PC-3 (cell line): Measurements from ENCODE around the gene SYNE1. TPM values are rescaled to one million over a fixed set of nuclear protein-coding genes. Genes with fewer than 3 reads are reported as not detected.

Source experiments
- ATAC-seq: fragments of 200-7000 bp; cut with Tn5 transposase; 2 replicates; pipeline ENCODE4 v1.9.1; 2020; ENCODE audit warnings: mild to moderate bottlenecking, moderate library complexity
- BruUV-seq: library from RNA; stranded (reverse); fragments of 400-500 nt; replicated peaks from 2 replicates; lab custom pipeline; 2021; lab: Mats Ljungman, UMichigan
- CTCF ChIA-PET: fragments of 300-600 bp; sonication (Branson Sonifier 250); formaldehyde crosslinking; loops from one replicate; lab custom pipeline; 2022; ENCODE audit warnings: antibody characterized with exemption; lab: Charles Lee
- POLR2A ChIA-PET: fragments of 300-600 bp; sonication (Branson Sonifier 250); formaldehyde crosslinking; loops from one replicate; lab custom pipeline; 2022; ENCODE audit warnings: antibody characterized with exemption; ENCODE audit not compliant: unreplicated experiment; lab: Charles Lee
- DNase-seq: peaks from one replicate; pipeline ENCODE4 v3.0.0-alpha.2; 2015
- H2AFZ ChIP-seq: fragments of 300-600 bp; sonication (generic); 2 replicates; pipeline ENCODE4 v1.6.0; 2016; ENCODE audit warnings: antibody characterized with exemption, low read length
- H3F3A ChIP-seq: fragments of 300-600 bp; sonication (generic); one replicate; pipeline ENCODE4 v1.6.0; 2017; ENCODE audit warnings: antibody characterized with exemption, low read length, control low read depth, mild to moderate bottlenecking; ENCODE audit not compliant: unreplicated experiment
- H3K27ac ChIP-seq: fragments of 300-600 bp; sonication (generic); 2 replicates; pipeline ENCODE4 v1.5.1; 2016; ENCODE audit warnings: mild to moderate bottlenecking, low read length
- H3K27me3 ChIP-seq: fragments of 300-600 bp; sonication (generic); 2 replicates; pipeline ENCODE4 v1.6.1; 2016; ENCODE audit warnings: low read length, mixed read lengths
- H3K36me3 ChIP-seq: fragments of 300-600 bp; sonication (generic); 2 replicates; pipeline ENCODE4 v1.6.1; 2016; ENCODE audit warnings: low read depth, mixed run types, low read length, mixed read lengths
- H3K4me1 ChIP-seq: fragments of 300-600 bp; sonication (generic); 2 replicates; pipeline ENCODE4 v1.5.1; 2016; ENCODE audit warnings: low read length; ENCODE audit not compliant: insufficient read depth
- H3K4me2 ChIP-seq: fragments of 300-600 bp; sonication (generic); 2 replicates; pipeline ENCODE4 v1.6.0; 2016; ENCODE audit warnings: low read length
- H3K4me3 ChIP-seq: fragments of 300-600 bp; sonication (generic); 2 replicates; pipeline ENCODE4 v1.5.1; 2016; ENCODE audit warnings: mild to moderate bottlenecking, low read length, mixed read lengths
- H3K79me2 ChIP-seq: fragments of 300-600 bp; sonication (generic); 2 replicates; pipeline ENCODE4 v1.6.1; 2017; ENCODE audit warnings: low read length, mixed read lengths
- H3K9ac ChIP-seq: fragments of 300-600 bp; sonication (generic); 2 replicates; pipeline ENCODE4 v1.6.0; 2016; ENCODE audit warnings: mild to moderate bottlenecking, low read length
- H3K9me2 ChIP-seq: fragments of 300-600 bp; sonication (generic); replicated peaks from 2 replicates; pipeline ENCODE4 v1.6.1; 2016; ENCODE audit warnings: mixed run types, low read length, mixed read lengths
- H3K9me3 ChIP-seq: fragments of 300-600 bp; sonication (generic); 2 replicates; pipeline ENCODE4 v1.6.1; 2016; ENCODE audit warnings: low read length, mixed read lengths
- H4K20me1 ChIP-seq: fragments of 300-600 bp; sonication (generic); 2 replicates; pipeline ENCODE4 v1.6.1; 2016; ENCODE audit warnings: low read length, mixed read lengths
- EZH2 ChIP-seq: fragments of 300-600 bp; sonication (generic); IDR thresholded peaks from one replicate; pipeline ENCODE4 v1.6.1; 2017; ENCODE audit warnings: antibody characterized with exemption, mild to moderate bottlenecking, low read length; ENCODE audit not compliant: unreplicated experiment
- EZH2phosphoT487 ChIP-seq: fragments of 300-600 bp; sonication (generic); IDR thresholded peaks from 2 replicates; pipeline ENCODE4 v1.6.1; 2018; ENCODE audit warnings: mild to moderate bottlenecking, antibody characterized with exemption, low read length, borderline replicate concordance
- intact Hi-C: fragments of 100-400 bp; cut with micrococcal nuclease; formaldehyde crosslinking; loops from 2 replicates; pipeline ENCODE4 v1.9.0; 2023
- total RNA-seq: library from RNA; depleted of rRNA; stranded (reverse); fragments of >200 nt; gene quantifications from 2 replicates; pipeline ENCODE4 v1.2.3, GENCODE V29; 2014
- TF ChIP-seq, protein P1 (sequence below): fragments of 300-600 bp; sonication (generic); conservative IDR thresholded peaks from 2 replicates; pipeline ENCODE4 v1.5.1; 2017; ENCODE audit warnings: antibody characterized with exemption, low read depth, mild to moderate bottlenecking, low read length

SYNE1 gene
- total RNA-seq, 1 experiment from 2014 or later, result 16.7 TPM

DNA sequence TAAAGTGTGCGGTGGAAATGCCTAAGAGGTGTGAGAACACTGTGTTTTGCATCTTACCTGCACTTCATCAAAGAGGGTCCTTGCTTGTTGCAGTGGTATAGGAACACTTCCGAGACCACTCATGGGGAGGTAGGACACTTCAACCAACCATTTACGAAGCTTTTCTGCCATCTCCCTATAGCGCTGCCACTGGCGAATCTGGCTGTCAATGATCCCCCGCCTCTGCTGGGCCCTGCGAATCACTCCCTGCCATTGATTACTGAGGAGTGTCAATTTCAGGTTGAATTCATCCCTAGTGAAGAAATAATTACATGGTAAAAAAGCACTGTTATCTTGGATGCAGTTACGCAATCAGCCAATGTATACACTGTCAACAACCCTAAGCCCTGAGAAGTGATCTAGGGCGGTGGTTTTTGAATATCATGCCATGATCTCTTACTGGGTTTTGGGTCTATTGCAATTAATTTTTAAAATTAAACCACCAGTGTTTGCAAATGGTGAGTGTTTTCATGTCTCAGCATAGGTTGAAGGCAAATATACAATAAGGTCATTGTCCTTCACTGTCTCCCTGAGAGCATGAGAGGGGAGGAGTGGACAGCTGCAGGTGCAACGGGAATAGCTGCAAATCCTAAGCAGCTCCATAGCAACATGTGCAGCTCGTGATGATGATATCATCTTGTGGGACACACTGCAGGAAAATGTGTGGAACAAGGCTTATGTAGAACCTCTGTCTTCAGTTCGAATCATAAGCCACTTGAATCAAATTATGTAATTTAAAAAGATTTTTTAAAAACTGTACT lies 429.0 kb downstream of the SYNE1 start:
- BruUV-seq, result no TSS peak

GRCh38 chr6:152206072-152206818 lies 430.9 kb downstream of the SYNE1 start:
- Histone ChIP-seq H3K36me3 (no peaks in the 10 kb centered on the region), H3K4me3 (no peak overlapping the region), H3K4me1 (peaks cover 22% of the 10 kb centered on the region), H3K27me3 (no peaks in the 10 kb centered on the region), H2AFZ (no peak overlapping the region), H3K9me2 (no peaks in the 10 kb centered on the region), H3K9me3 (no peaks in the 10 kb centered on the region), H3K27ac (no peak overlapping the region), H4K20me1 (no peaks in the 10 kb centered on the region), H3K4me2 (no peak overlapping the region), H3K9ac (no peak overlapping the region), H3K79me2 (no peaks in the 10 kb centered on the region), H3F3A (no peaks in the 10 kb centered on the region)
- DNase-seq, result peak; percentile 9
- TF ChIP-seq EZH2phosphoT487, result no peak
- no peak for TF ChIP-seq EZH2
- TF ChIP-seq, protein P1, sequence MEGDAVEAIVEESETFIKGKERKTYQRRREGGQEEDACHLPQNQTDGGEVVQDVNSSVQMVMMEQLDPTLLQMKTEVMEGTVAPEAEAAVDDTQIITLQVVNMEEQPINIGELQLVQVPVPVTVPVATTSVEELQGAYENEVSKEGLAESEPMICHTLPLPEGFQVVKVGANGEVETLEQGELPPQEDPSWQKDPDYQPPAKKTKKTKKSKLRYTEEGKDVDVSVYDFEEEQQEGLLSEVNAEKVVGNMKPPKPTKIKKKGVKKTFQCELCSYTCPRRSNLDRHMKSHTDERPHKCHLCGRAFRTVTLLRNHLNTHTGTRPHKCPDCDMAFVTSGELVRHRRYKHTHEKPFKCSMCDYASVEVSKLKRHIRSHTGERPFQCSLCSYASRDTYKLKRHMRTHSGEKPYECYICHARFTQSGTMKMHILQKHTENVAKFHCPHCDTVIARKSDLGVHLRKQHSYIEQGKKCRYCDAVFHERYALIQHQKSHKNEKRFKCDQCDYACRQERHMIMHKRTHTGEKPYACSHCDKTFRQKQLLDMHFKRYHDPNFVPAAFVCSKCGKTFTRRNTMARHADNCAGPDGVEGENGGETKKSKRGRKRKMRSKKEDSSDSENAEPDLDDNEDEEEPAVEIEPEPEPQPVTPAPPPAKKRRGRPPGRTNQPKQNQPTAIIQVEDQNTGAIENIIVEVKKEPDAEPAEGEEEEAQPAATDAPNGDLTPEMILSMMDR, result peak; percentile 59
- BruUV-seq, result no TSS peak
- intact Hi-C loops, result loop anchor here (5.0 kb wide), 1 partner anchor 61 kb away; no protein-coding TSS in a partner anchor
- no peak for ATAC-seq
- CTCF ChIA-PET, result no interaction called here
- POLR2A ChIA-PET, result no interaction called here

More for the DNA sequence above, 429.0 kb downstream of the SYNE1 start:
- Histone ChIP-seq H3F3A (no peaks in the 10 kb centered on the region), H4K20me1 (no peaks in the 10 kb centered on the region), H3K27me3 (no peaks in the 10 kb centered on the region), H3K4me2 (no peak overlapping the region), H2AFZ (no peak overlapping the region), H3K36me3 (no peaks in the 10 kb centered on the region), H3K4me1 (peaks cover 32% of the 10 kb centered on the region), H3K9me3 (no peaks in the 10 kb centered on the region), H3K27ac (peak overlapping the region; percentile 82), H3K4me3 (no peak overlapping the region), H3K9me2 (no peaks in the 10 kb centered on the region), H3K79me2 (no peaks in the 10 kb centered on the region), H3K9ac (no peak overlapping the region)
- intact Hi-C loops, result loop anchor here (2.0 to 5.0 kb wide), 2 partner anchors 59 to 71 kb away; no protein-coding TSS in a partner anchor
- ChIA-PET CTCF (no interaction called here), POLR2A (interaction anchor here (0.7 kb wide), 1 partner anchor 66 kb away, joined by 11 read pairs; no protein-coding TSS in a partner anchor)
- ATAC-seq (peak; percentile 29), DNase-seq (peak; percentile 61)
- no peak for TF ChIP-seq EZH2
- no peak for TF ChIP-seq EZH2phosphoT487

GRCh38 chr6:152204591-152204990 lies 432.6 kb downstream of the SYNE1 start:
- Histone ChIP-seq H3K9me3 (no peaks in the 10 kb centered on the region), H3K4me2 (no peak overlapping the region), H3K9me2 (no peaks in the 10 kb centered on the region), H3F3A (no peaks in the 10 kb centered on the region), H3K36me3 (no peaks in the 10 kb centered on the region), H3K27me3 (no peaks in the 10 kb centered on the region), H3K9ac (no peak overlapping the region), H3K4me3 (no peak overlapping the region), H4K20me1 (no peaks in the 10 kb centered on the region), H2AFZ (no peak overlapping the region), H3K4me1 (peaks cover 18% of the 10 kb centered on the region), H3K27ac (0 out of 2 replicates have a peak overlapping the region, but pooled peaks have one; percentile 5), H3K79me2 (no peaks in the 10 kb centered on the region)
- CTCF ChIA-PET, result no interaction called here
- TF ChIP-seq EZH2phosphoT487 (no peak), EZH2 (no peak)
- TF ChIP-seq, protein P1, result no peak
- intact Hi-C loops, result loop anchor here (5.0 kb wide), 1 partner anchor 107 kb away; no protein-coding TSS in a partner anchor
- POLR2A ChIA-PET, result no interaction called here
- ATAC-seq, result peak; percentile 55
- peak; percentile 2 for DNase-seq
- BruUV-seq, result no TSS peak
